HCT116 (cell line): ENCODE data around the gene AGAP1.

Experiments used
- CBX3 ChIP-seq: IDR thresholded peaks from 2 replicates; pipeline ENCODE4 v1.6.1; 2012; ENCODE audit warnings: low read depth
- CEBPB ChIP-seq: IDR thresholded peaks from 2 replicates; pipeline ENCODE4 v1.6.1; 2012; ENCODE audit warnings: low read depth
- EGR1 ChIP-seq: IDR thresholded peaks from 2 replicates; pipeline ENCODE4 v1.6.1; 2012; ENCODE audit warnings: low read depth
- EZH2 ChIP-seq: fragments of 200-600 bp; sonication (generic); IDR thresholded peaks from 2 replicates; pipeline ENCODE4 v1.6.1; 2017; ENCODE audit warnings: antibody characterized with exemption, mixed run types
- EZH2phosphoT487 ChIP-seq: fragments of 200-600 bp; IDR thresholded peaks from 2 replicates; pipeline ENCODE4 v1.6.1; 2018; ENCODE audit warnings: antibody characterized with exemption, borderline replicate concordance
- JUND ChIP-seq: IDR thresholded peaks from 2 replicates; pipeline ENCODE4 v1.6.1; 2012
- POLR2A ChIP-seq: IDR thresholded peaks from 2 replicates; pipeline ENCODE4 v1.7.0; 2011; ENCODE audit warnings: borderline replicate concordance; ENCODE audit not compliant: insufficient read depth, insufficient read length; ENCODE audit errors: extremely low read depth
- POLR2AphosphoS5 ChIP-seq: IDR thresholded peaks from 2 replicates; pipeline ENCODE4 v1.6.1; 2011; ENCODE audit warnings: mild to moderate bottlenecking, low read depth, low read length, moderate library complexity
- RAD21 ChIP-seq: IDR thresholded peaks from 2 replicates; pipeline ENCODE4 v1.6.1; 2012; ENCODE audit warnings: low read depth, mild to moderate bottlenecking
- SRF ChIP-seq: IDR thresholded peaks from 2 replicates; pipeline ENCODE4 v1.6.1; 2012; ENCODE audit warnings: low read depth
- YY1 ChIP-seq: IDR thresholded peaks from 2 replicates; pipeline ENCODE4 v1.6.1; 2011; ENCODE audit warnings: low read length, low read depth, moderate library complexity, mild to moderate bottlenecking; ENCODE audit not compliant: insufficient replicate concordance; ENCODE audit errors: extremely low read depth
- TF ChIP-seq, protein P1 (sequence below), 3 experiments: fragments of 200-600 bp in 1 of 3; sonication (generic) in 1 of 3; IDR thresholded peaks in 2 of 3; conservative IDR thresholded peaks in 1 of 3; 2 replicates each; pipeline ENCODE4 v1.5.1; 2012 to 2017; ENCODE audit warnings: low read depth in 2 of 3, low read length in 2 of 3, antibody characterized with exemption in 1 of 3, borderline replicate concordance in 1 of 3, control low read depth in 1 of 3, mild to moderate bottlenecking in 1 of 3, mixed read lengths in 1 of 3, mixed run types in 1 of 3, moderate library complexity in 1 of 3; ENCODE audit not compliant: insufficient read depth in 1 of 3
- TF ChIP-seq, protein P2 (sequence below): IDR thresholded peaks from 2 replicates; pipeline ENCODE4 v1.6.1; 2012; ENCODE audit warnings: low read depth
- TF ChIP-seq, protein P3 (sequence below): IDR thresholded peaks from 2 replicates; pipeline ENCODE4 v1.6.1; 2012

DNA sequence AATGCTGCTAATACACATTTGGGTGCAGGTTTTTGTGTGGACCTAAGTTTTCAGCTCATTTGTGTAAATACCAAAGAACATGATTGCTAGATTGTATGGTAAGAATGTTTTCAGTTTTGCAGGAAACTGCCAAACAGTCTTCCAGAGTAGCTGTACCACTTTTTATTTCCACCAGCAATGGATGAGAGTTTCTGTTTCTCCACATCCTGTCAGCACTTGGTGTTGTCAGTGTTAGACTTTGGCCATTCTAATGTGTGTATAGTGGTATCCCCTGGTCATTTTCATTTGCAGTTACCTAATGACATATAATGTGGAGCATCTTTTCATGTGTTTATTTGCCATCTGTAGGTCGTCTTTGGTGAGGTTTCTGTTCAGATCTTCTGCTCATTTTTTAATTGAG is 337.9 kb downstream of the AGAP1 start:
- TF ChIP-seq, protein P1, sequence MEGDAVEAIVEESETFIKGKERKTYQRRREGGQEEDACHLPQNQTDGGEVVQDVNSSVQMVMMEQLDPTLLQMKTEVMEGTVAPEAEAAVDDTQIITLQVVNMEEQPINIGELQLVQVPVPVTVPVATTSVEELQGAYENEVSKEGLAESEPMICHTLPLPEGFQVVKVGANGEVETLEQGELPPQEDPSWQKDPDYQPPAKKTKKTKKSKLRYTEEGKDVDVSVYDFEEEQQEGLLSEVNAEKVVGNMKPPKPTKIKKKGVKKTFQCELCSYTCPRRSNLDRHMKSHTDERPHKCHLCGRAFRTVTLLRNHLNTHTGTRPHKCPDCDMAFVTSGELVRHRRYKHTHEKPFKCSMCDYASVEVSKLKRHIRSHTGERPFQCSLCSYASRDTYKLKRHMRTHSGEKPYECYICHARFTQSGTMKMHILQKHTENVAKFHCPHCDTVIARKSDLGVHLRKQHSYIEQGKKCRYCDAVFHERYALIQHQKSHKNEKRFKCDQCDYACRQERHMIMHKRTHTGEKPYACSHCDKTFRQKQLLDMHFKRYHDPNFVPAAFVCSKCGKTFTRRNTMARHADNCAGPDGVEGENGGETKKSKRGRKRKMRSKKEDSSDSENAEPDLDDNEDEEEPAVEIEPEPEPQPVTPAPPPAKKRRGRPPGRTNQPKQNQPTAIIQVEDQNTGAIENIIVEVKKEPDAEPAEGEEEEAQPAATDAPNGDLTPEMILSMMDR (IDR thresholded peaks at IDR 0.05 in 2 of 3, conservative IDR thresholded peaks at IDR 0.05 in 1 of 3; ENCODE audit: borderline replicate concordance in 1 of 3, insufficient read depth in 1 of 3, low read depth in 2 of 3, low read length in 2 of 3) = no peak
- TF ChIP-seq, protein P2, sequence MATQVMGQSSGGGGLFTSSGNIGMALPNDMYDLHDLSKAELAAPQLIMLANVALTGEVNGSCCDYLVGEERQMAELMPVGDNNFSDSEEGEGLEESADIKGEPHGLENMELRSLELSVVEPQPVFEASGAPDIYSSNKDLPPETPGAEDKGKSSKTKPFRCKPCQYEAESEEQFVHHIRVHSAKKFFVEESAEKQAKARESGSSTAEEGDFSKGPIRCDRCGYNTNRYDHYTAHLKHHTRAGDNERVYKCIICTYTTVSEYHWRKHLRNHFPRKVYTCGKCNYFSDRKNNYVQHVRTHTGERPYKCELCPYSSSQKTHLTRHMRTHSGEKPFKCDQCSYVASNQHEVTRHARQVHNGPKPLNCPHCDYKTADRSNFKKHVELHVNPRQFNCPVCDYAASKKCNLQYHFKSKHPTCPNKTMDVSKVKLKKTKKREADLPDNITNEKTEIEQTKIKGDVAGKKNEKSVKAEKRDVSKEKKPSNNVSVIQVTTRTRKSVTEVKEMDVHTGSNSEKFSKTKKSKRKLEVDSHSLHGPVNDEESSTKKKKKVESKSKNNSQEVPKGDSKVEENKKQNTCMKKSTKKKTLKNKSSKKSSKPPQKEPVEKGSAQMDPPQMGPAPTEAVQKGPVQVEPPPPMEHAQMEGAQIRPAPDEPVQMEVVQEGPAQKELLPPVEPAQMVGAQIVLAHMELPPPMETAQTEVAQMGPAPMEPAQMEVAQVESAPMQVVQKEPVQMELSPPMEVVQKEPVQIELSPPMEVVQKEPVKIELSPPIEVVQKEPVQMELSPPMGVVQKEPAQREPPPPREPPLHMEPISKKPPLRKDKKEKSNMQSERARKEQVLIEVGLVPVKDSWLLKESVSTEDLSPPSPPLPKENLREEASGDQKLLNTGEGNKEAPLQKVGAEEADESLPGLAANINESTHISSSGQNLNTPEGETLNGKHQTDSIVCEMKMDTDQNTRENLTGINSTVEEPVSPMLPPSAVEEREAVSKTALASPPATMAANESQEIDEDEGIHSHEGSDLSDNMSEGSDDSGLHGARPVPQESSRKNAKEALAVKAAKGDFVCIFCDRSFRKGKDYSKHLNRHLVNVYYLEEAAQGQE = no peak
- TF ChIP-seq CBX3 (no peak), POLR2A (no peak), EZH2 (no peak), RAD21 (no peak), EGR1 (no peak), CEBPB (no peak), JUND (no peak), SRF (no peak), POLR2AphosphoS5 (no peak), YY1 (no peak), EZH2phosphoT487 (no peak)
- TF ChIP-seq, protein P3, sequence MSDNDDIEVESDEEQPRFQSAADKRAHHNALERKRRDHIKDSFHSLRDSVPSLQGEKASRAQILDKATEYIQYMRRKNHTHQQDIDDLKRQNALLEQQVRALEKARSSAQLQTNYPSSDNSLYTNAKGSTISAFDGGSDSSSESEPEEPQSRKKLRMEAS = no peak
